Measurements from ENCODE around the gene COX20.

GRCh38 chr1:244821134-244821533 lies 14.3 kb upstream of the COX20 start:
- no peak for TF ChIP-seq SMC3 (conservative IDR thresholded peaks at IDR 0.05; ENCODE audit: poor library complexity)
- TF ChIP-seq REST (IDR thresholded peaks at IDR 0.05; ENCODE audit: borderline replicate concordance) = no peak
- no peak for TF ChIP-seq EZH2 (IDR thresholded peaks at IDR 0.05; ENCODE audit: borderline replicate concordance, insufficient read depth, low read length, poor library complexity, severe bottlenecking)
- no peak for TF ChIP-seq MXI1 (conservative IDR thresholded peaks at IDR 0.05; ENCODE audit: poor library complexity, severe bottlenecking)
- TF ChIP-seq, protein P1, sequence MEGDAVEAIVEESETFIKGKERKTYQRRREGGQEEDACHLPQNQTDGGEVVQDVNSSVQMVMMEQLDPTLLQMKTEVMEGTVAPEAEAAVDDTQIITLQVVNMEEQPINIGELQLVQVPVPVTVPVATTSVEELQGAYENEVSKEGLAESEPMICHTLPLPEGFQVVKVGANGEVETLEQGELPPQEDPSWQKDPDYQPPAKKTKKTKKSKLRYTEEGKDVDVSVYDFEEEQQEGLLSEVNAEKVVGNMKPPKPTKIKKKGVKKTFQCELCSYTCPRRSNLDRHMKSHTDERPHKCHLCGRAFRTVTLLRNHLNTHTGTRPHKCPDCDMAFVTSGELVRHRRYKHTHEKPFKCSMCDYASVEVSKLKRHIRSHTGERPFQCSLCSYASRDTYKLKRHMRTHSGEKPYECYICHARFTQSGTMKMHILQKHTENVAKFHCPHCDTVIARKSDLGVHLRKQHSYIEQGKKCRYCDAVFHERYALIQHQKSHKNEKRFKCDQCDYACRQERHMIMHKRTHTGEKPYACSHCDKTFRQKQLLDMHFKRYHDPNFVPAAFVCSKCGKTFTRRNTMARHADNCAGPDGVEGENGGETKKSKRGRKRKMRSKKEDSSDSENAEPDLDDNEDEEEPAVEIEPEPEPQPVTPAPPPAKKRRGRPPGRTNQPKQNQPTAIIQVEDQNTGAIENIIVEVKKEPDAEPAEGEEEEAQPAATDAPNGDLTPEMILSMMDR (IDR thresholded peaks at IDR 0.05; ENCODE audit: poor library complexity, severe bottlenecking) = no peak
- TF ChIP-seq EP300 (conservative IDR thresholded peaks at IDR 0.05; ENCODE audit: poor library complexity, severe bottlenecking) = no peak
